Activated T-cell treated with anti-CD3 and anti-CD28 coated beads, Interleukin-2, amount 50 U/mL, for 72 hours (primary cell): ENCODE measurements around the gene MICOS13. TPM values are rescaled to one million over a fixed set of nuclear protein-coding genes. Genes with fewer than 3 reads are reported as not detected.
"Not testable (repeated sequence)": the region's sequence is repeated elsewhere in the genome, so short reads cannot be mapped to it uniquely, and the experiment has no call there.

ENCODE experiments used
- ATAC-seq, 2 donors: fragments of 150-1000 bp; cut with Tn5 transposase; replicated peaks in 1 of 2; 2 replicates each; pipeline ENCODE4 v1.10.0; 2021; ENCODE audit warnings: moderate library complexity in 2 of 2, mild to moderate bottlenecking in 1 of 2
- DNase-seq, 2 donors: peaks; one replicate each; pipeline ENCODE4 v3.0.0; 2021 to 2022; ENCODE audit warnings: mixed read lengths in 1 of 2
- H3K27ac Mint-ChIP-seq: one replicate; pipeline ENCODE4 v1.8.0; 2022; ENCODE audit warnings: mild to moderate bottlenecking, moderate library complexity, mixed read lengths
- H3K27me3 Mint-ChIP-seq: one replicate; pipeline ENCODE4 v1.8.0; 2022; ENCODE audit warnings: low read depth, mixed read lengths
- H3K36me3 Mint-ChIP-seq, 2 donors: one replicate each; pipeline ENCODE4 v1.8.0; 2022; ENCODE audit warnings: mixed read lengths in 2 of 2, mild to moderate bottlenecking in 1 of 2; ENCODE audit not compliant: insufficient read depth in 2 of 2
- H3K4me1 Mint-ChIP-seq: one replicate; pipeline ENCODE4 v1.8.0; 2022; ENCODE audit warnings: low read depth, mixed read lengths
- H3K4me3 Mint-ChIP-seq, 2 donors: one replicate each; pipeline ENCODE4 v1.8.0; 2022; ENCODE audit warnings: mild to moderate bottlenecking in 2 of 2, mixed read lengths in 2 of 2, moderate library complexity in 2 of 2
- H3K9me3 Mint-ChIP-seq, 2 donors: one replicate each; pipeline ENCODE4 v1.8.0; 2022; ENCODE audit warnings: mixed read lengths in 2 of 2
- total RNA-seq, 2 donors: library from RNA; stranded (reverse); gene quantifications; one replicate each; pipeline ENCODE4 v1.2.3, GENCODE V29; 2022

The MICOS13 gene
- total RNA-seq, 2 donors from 2014 or later, result 33.8 to 34.1 TPM

- H3K9me3 Mint-ChIP-seq, result no peaks in the 10 kb centered on the region
- DNase-seq (no peak), ATAC-seq (no peak)
- peaks cover 21% of the 10 kb centered on the region for H3K4me1 Mint-ChIP-seq
- no peaks in the 10 kb centered on the region for H3K27me3 Mint-ChIP-seq
- peak overlapping the region; percentile 24 for H3K27ac Mint-ChIP-seq
- peaks cover 4 to 11% of the 10 kb centered on the region in 2 donors for H3K36me3 Mint-ChIP-seq
- no peak overlapping the region for H3K4me3 Mint-ChIP-seq
Observed at GRCh38 chr19:5695649-5696195, 15.4 kb upstream of the MICOS13 start.

- peaks cover 8 to 15% of the 10 kb centered on the region in 2 donors for H3K36me3 Mint-ChIP-seq
- ATAC-seq (no peak), DNase-seq (no peak)
- peak overlapping the region; percentile 24 for H3K27ac Mint-ChIP-seq
- H3K9me3 Mint-ChIP-seq, result no peaks in the 10 kb centered on the region
- H3K27me3 Mint-ChIP-seq, result no peaks in the 10 kb centered on the region
- H3K4me3 Mint-ChIP-seq, result peak overlapping the region in 1 of 2 donors; percentile 11
- H3K4me1 Mint-ChIP-seq, result peaks cover 27% of the 10 kb centered on the region
Observed at GRCh38 chr19:5694956-5695648, 14.8 kb upstream of the MICOS13 start.

- ATAC-seq (no peak), DNase-seq (no peak)
- peak overlapping the region; percentile 54 to 59 for H3K4me3 Mint-ChIP-seq
- H3K9me3 Mint-ChIP-seq, result no peaks in the 10 kb centered on the region
- peak overlapping the region; percentile 63 for H3K27ac Mint-ChIP-seq
- H3K4me1 Mint-ChIP-seq, result peaks cover 33% of the 10 kb centered on the region
- H3K36me3 Mint-ChIP-seq, result peaks cover 8 to 15% of the 10 kb centered on the region in 2 donors
- no peaks in the 10 kb centered on the region for H3K27me3 Mint-ChIP-seq
Observed at GRCh38 chr19:5694167-5694955, 14.0 kb upstream of the MICOS13 start.

GRCh38 chr19:5693195-5694166, 13.2 kb upstream of the MICOS13 start:
- H3K27me3 Mint-ChIP-seq, result no peaks in the 10 kb centered on the region
- H3K36me3 Mint-ChIP-seq, result peaks cover 8 to 15% of the 10 kb centered on the region in 2 donors
- H3K27ac Mint-ChIP-seq, result peak overlapping the region; percentile 83
- H3K9me3 Mint-ChIP-seq, result no peaks in the 10 kb centered on the region
- peak in 1 of 2 donors; percentile 20 for DNase-seq
- H3K4me1 Mint-ChIP-seq, result peaks cover 33% of the 10 kb centered on the region
- no peak for ATAC-seq
- H3K4me3 Mint-ChIP-seq, result peak overlapping the region; percentile 11 to 99

- peak overlapping the region; percentile 83 for H3K27ac Mint-ChIP-seq
- ATAC-seq (no peak), DNase-seq (no peak)
- H3K9me3 Mint-ChIP-seq, result no peaks in the 10 kb centered on the region
- no peaks in the 10 kb centered on the region for H3K27me3 Mint-ChIP-seq
- peak overlapping the region; percentile 95 to 99 for H3K4me3 Mint-ChIP-seq
- H3K36me3 Mint-ChIP-seq, result peaks cover 8 to 15% of the 10 kb centered on the region in 2 donors
- H3K4me1 Mint-ChIP-seq, result peaks cover 38% of the 10 kb centered on the region
Observed at GRCh38 chr19:5692723-5693194, 12.4 kb upstream of the MICOS13 start.

GRCh38 chr19:5691822-5692722, 11.8 kb upstream of the MICOS13 start:
- Mint-ChIP-seq H3K36me3 (peaks cover 8 to 15% of the 10 kb centered on the region in 2 donors), H3K9me3 (no peaks in the 10 kb centered on the region), H3K4me1 (peaks cover 38% of the 10 kb centered on the region), H3K27ac (peak overlapping the region; percentile 83), H3K27me3 (no peaks in the 10 kb centered on the region), H3K4me3 (peak overlapping the region; percentile 95 to 99)
- no peak for ATAC-seq
- peak; percentile 31 for DNase-seq

- peak overlapping the region; percentile 93 for H3K27ac Mint-ChIP-seq
- peaks cover 8 to 15% of the 10 kb centered on the region in 2 donors for H3K36me3 Mint-ChIP-seq
- H3K27me3 Mint-ChIP-seq, result no peaks in the 10 kb centered on the region
- no peaks in the 10 kb centered on the region for H3K9me3 Mint-ChIP-seq
- DNase-seq (peak; percentile 59 to 69), ATAC-seq (peak in 1 of 2 donors; percentile 1)
- H3K4me3 Mint-ChIP-seq, result peak overlapping the region; percentile 95 to 99
- peaks cover 43% of the 10 kb centered on the region for H3K4me1 Mint-ChIP-seq
Observed at GRCh38 chr19:5690955-5691821, 10.9 kb upstream of the MICOS13 start.

GRCh38 chr19:5690125-5690954, 10.0 kb upstream of the MICOS13 start, which contains the start of gene RPL36:
TSS of gene RPL36 (plus strand) at chr19:5690295. CDS start at chr19:5690508, 213 bp downstream.
- peaks cover 8 to 15% of the 10 kb centered on the region in 2 donors for H3K36me3 Mint-ChIP-seq
- DNase-seq (peak; percentile 99 to 100), ATAC-seq (peak; percentile 49 to 54)
- peaks cover 48% of the 10 kb centered on the region for H3K4me1 Mint-ChIP-seq
- no peaks in the 10 kb centered on the region for H3K9me3 Mint-ChIP-seq
- no peaks in the 10 kb centered on the region for H3K27me3 Mint-ChIP-seq
- peak within 1 kb of the TSS; percentile 95 to 99 for H3K4me3 Mint-ChIP-seq
- H3K27ac Mint-ChIP-seq, result peak within 1 kb of the TSS; percentile 93

- not testable (repeated sequence) for ATAC-seq, H3K9me3 Mint-ChIP-seq, DNase-seq, H3K27me3 Mint-ChIP-seq
- Mint-ChIP-seq H3K27ac (peak overlapping the region; percentile 83), H3K4me1 (peaks cover 44% of the 10 kb centered on the region), H3K36me3 (peaks cover 4 to 12% of the 10 kb centered on the region in 2 donors), H3K4me3 (peak overlapping the region; percentile 75 to 76)
Observed at GRCh38 chr19:5688262-5688881, 8.1 kb upstream of the MICOS13 start.
